Osteoblast (primary cell): ENCODE measurements around the gene ZC3H6. TPM values are rescaled to one million over a fixed set of nuclear protein-coding genes. Genes with fewer than 3 reads are reported as not detected.
A peak's percentile ranks its signal among the peaks of the same experiment; 100 is the strongest.
"Not testable (repeated sequence)": the region's sequence is repeated elsewhere in the genome, so short reads cannot be mapped to it uniquely, and the experiment has no call there.

Source experiments
- DNase-seq: peaks from one replicate; pipeline ENCODE4 v3.0.0; 2011; ENCODE audit warnings: low spot score, mixed read lengths; ENCODE audit not compliant: insufficient read length; ENCODE audit errors: missing footprints
- H2AFZ ChIP-seq: 2 replicates; pipeline ENCODE4 v1.6.0; 2011; ENCODE audit warnings: mild to moderate bottlenecking, low read length
- H3K27ac ChIP-seq: 2 replicates; pipeline ENCODE4 v1.5.1; 2011; ENCODE audit warnings: mild to moderate bottlenecking, low read depth, low read length, moderate library complexity
- H3K27me3 ChIP-seq: 2 replicates; pipeline ENCODE4 v1.6.0; 2012; ENCODE audit warnings: mild to moderate bottlenecking, control low read depth, inconsistent platforms, low read length, moderate library complexity; ENCODE audit not compliant: insufficient read depth
- H3K36me3 ChIP-seq: 2 replicates; pipeline ENCODE4 v1.5.1; 2011; ENCODE audit warnings: mild to moderate bottlenecking, low read length, control low read depth, moderate library complexity; ENCODE audit not compliant: insufficient read depth
- H3K4me1 ChIP-seq: 2 replicates; pipeline ENCODE4 v1.5.1; 2011; ENCODE audit warnings: mild to moderate bottlenecking, low read length, control low read depth, moderate library complexity; ENCODE audit not compliant: insufficient read depth
- H3K4me2 ChIP-seq: 2 replicates; pipeline ENCODE4 v1.6.0; 2011; ENCODE audit warnings: mild to moderate bottlenecking, low read length; ENCODE audit not compliant: insufficient read depth
- H3K4me3 ChIP-seq: fragments of 200-600 bp; sonication (generic); 3 replicates; pipeline ENCODE4 v1.5.1; 2012; ENCODE audit warnings: mild to moderate bottlenecking, low read length, inconsistent platforms; ENCODE audit not compliant: insufficient read depth
- H3K79me2 ChIP-seq: 2 replicates; pipeline ENCODE4 v1.6.0; 2012; ENCODE audit warnings: mild to moderate bottlenecking, low read length, control low read depth, inconsistent platforms; ENCODE audit not compliant: insufficient read depth
- H3K9me3 ChIP-seq: 2 replicates; pipeline ENCODE4 v1.5.1; 2011; ENCODE audit warnings: low read depth, low read length, control low read depth
- H4K20me1 ChIP-seq: 2 replicates; pipeline ENCODE4 v1.6.0; 2012; ENCODE audit warnings: mild to moderate bottlenecking, low read length, control low read depth; ENCODE audit not compliant: insufficient read depth
- CTCF ChIP-seq: IDR thresholded peaks from 2 replicates; pipeline ENCODE4 v1.5.1; 2011; ENCODE audit warnings: mild to moderate bottlenecking, low read depth, low read length, moderate library complexity; ENCODE audit errors: extremely low read depth
- total RNA-seq: library from RNA; depleted of rRNA; stranded (reverse); fragments of >200 nt; gene quantifications from 2 replicates; pipeline ENCODE4 v1.2.3, GENCODE V29; 2012

ZC3H6 gene
- total RNA-seq, 1 donor, result 4.3 TPM

- H3K4me3 ChIP-seq, result peak overlapping the region; percentile 17
- TF ChIP-seq CTCF, result no peak
- no peaks in the 10 kb centered on the region for H3K27me3 ChIP-seq
- H3K4me2 ChIP-seq, result peak overlapping the region; percentile 73
- no peak overlapping the region for H2AFZ ChIP-seq
- H3K79me2 ChIP-seq, result peaks cover 2% of the 10 kb centered on the region
- no peaks in the 10 kb centered on the region for H4K20me1 ChIP-seq
- peak overlapping the region; percentile 54 for H3K27ac ChIP-seq
- H3K9me3 ChIP-seq, result no peaks in the 10 kb centered on the region
- no peak for DNase-seq
- H3K36me3 ChIP-seq, result no peaks in the 10 kb centered on the region
- peaks cover 12% of the 10 kb centered on the region for H3K4me1 ChIP-seq
Measured at GRCh38 chr2:112277596-112278220, 2.3 kb downstream of the ZC3H6 start.

GRCh38 chr2:112282066-112282465 is 6.7 kb downstream of the ZC3H6 start:
- not testable (repeated sequence) for H3K4me2 ChIP-seq, H2AFZ ChIP-seq, H4K20me1 ChIP-seq, H3K27me3 ChIP-seq, H3K36me3 ChIP-seq, H3K4me1 ChIP-seq, DNase-seq, H3K9me3 ChIP-seq, H3K79me2 ChIP-seq, H3K27ac ChIP-seq, H3K4me3 ChIP-seq

- peak overlapping the region; percentile 45 for H3K27ac ChIP-seq
- not testable (repeated sequence) for H3K79me2 ChIP-seq, H3K9me3 ChIP-seq, H3K4me1 ChIP-seq, H3K4me2 ChIP-seq, H3K4me3 ChIP-seq, H3K36me3 ChIP-seq, H3K27me3 ChIP-seq, H4K20me1 ChIP-seq, H2AFZ ChIP-seq
- peak; percentile 19 for DNase-seq
Measured at GRCh38 chr2:112283535-112283934, 8.1 kb downstream of the ZC3H6 start.

- Histone ChIP-seq H3K27ac (no peak overlapping the region), H3K27me3 (no peaks in the 10 kb centered on the region), H4K20me1 (no peaks in the 10 kb centered on the region), H3K36me3 (no peaks in the 10 kb centered on the region), H3K79me2 (peaks cover 2% of the 10 kb centered on the region), H3K4me1 (peaks cover 17% of the 10 kb centered on the region), H3K9me3 (no peaks in the 10 kb centered on the region), H3K4me2 (no peak overlapping the region), H3K4me3 (no peak overlapping the region), H2AFZ (no peak overlapping the region)
- peak; percentile 77 for DNase-seq
- TF ChIP-seq CTCF, result no peak
Measured at GRCh38 chr2:112290088-112290487, 14.7 kb downstream of the ZC3H6 start.

- TF ChIP-seq CTCF, result no peak
- Histone ChIP-seq H2AFZ (no peak overlapping the region), H3K4me1 (peaks cover 17% of the 10 kb centered on the region), H3K4me3 (no peak overlapping the region), H3K9me3 (no peaks in the 10 kb centered on the region), H3K4me2 (no peak overlapping the region), H3K36me3 (no peaks in the 10 kb centered on the region), H3K79me2 (peaks cover 2% of the 10 kb centered on the region), H3K27ac (no peak overlapping the region), H3K27me3 (no peaks in the 10 kb centered on the region), H4K20me1 (no peaks in the 10 kb centered on the region)
- peak; percentile 23 for DNase-seq
Measured at GRCh38 chr2:112290648-112291047, 15.3 kb downstream of the ZC3H6 start.
